Activated effector memory CD4-positive, alpha-beta T cell treated with Interleukin-2 at 50 U/mL for 16 hours (primary cell): Measurements from ENCODE around the gene MNAT1.
A peak's percentile ranks its signal among the peaks of the same experiment; 100 is the strongest.

Source experiments
- DNase-seq: peaks from one replicate; pipeline ENCODE4 v3.0.0-alpha.2; 2020

Gene MNAT1

DNA sequence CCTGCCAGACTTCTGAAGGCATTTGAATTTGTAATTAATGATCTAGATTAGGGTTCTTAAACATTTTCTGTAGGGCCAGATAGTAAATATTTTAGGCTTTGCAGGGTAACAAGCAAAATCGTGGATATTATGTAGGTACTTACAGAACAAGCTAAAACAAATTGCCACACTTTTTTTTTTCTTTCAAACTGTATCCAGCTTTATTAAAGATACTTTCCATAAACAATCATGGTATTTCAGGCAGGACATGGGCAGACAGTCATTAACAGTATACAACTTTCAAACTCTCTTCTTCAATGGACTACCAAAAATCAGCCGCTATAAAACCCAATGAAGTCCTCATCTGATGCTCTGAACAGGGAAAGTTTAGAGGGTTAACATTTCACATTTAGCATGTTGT is 236.7 kb downstream of the MNAT1 start:
- no peak for DNase-seq

DNA sequence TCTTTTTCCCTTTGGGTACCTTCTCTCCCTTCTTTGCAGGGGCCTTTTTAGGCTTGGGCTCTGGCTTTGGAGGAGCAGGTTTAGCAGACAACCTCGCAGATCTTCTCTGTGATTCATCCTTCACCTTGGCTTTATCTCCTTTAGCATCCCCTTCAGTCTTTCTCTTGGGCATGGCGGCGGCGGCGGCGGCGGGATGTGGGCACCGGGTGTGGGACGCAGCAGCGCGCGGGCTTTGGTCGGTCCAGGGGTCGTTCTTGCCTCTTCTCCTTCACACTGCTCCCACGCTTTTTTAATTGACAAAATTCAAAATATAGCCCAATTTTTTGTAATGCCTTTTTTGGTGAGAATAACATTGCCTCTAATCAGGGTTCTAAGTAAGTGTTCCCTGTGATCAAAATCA is 237.7 kb downstream of the MNAT1 start:
- no peak for DNase-seq

DNA sequence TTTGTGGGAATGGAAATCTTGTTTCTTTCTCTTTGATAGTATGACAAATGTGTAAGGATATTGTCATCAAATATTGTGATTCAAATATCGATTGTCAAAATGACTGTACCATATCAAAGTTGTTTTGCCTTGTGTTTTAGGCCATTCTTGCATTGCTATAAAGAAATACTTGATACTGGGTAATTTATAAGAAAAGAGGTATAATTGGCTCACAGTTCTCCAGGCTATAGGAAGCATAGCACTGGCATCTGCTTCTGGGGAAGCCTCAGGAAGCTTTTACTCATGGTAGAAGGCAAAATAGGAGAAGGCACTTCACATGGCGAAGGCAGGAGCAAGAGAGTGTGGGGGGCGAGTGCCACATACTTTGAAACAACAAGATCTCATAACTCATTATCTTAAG is 238.5 kb downstream of the MNAT1 start:
- DNase-seq = no peak

DNA sequence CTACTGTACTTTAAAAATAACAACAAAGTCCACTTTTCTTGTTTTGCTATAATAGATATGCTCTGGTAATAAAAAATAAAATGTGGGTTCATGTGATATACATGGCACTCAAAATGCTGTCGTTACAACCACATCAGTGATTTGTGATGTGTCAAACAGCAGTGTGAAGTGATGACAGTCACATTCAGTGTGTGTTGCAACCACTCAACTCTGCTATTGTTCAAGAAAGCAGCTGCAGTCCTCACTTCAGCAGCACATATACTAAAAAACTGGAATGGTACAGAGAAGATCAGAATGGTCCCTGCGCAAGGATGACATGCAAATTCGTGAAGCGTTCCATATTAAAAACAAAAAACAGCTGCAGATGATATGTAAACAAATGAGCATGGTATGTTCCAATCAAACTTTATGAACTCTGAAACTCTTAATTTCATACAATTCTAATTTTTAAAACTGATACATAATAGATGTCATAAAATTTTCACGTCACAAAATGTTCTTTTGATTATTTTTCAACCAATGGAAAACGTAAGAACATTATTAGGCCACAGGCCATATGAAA is 239.6 kb downstream of the MNAT1 start:
- no peak for DNase-seq

DNA sequence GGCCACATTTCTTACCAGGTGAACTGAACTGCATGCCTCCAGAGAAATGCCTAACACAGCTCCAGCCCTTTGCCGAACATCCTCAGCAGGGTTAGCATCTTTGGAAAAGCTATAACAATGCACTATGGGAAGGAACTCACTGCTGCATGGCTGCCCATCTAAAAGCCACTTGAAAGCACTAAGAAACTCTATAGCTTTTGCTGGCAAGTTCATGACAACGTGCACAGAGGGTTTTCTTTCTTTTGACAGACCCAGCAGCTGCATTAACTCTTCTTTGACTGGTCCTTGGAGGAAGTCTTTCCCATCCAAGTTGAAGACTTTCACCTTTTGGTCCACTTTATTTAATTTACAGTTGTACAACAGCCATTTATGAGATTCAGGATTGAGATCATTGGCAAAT is 241.0 kb downstream of the MNAT1 start:
- DNase-seq = no peak

DNA sequence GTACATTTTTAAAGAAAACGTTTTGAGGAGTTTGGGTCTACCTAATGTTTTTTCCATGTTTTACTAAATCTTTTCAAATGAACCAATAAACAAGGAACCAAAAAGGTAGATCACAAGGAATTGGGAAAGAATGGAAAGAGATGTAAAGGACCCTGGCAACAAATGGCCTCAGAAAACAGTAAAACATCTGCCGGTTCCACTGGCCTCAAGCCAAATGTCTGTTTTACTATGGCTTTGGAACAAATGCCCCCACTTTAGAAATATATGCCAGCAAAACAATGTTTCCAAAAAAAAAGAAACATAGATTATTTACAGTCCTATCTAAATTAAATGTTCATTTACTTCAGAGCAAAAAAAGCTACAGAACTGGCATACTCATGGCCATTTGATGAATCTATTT is 243.3 kb downstream of the MNAT1 start:
- no peak for DNase-seq

DNA sequence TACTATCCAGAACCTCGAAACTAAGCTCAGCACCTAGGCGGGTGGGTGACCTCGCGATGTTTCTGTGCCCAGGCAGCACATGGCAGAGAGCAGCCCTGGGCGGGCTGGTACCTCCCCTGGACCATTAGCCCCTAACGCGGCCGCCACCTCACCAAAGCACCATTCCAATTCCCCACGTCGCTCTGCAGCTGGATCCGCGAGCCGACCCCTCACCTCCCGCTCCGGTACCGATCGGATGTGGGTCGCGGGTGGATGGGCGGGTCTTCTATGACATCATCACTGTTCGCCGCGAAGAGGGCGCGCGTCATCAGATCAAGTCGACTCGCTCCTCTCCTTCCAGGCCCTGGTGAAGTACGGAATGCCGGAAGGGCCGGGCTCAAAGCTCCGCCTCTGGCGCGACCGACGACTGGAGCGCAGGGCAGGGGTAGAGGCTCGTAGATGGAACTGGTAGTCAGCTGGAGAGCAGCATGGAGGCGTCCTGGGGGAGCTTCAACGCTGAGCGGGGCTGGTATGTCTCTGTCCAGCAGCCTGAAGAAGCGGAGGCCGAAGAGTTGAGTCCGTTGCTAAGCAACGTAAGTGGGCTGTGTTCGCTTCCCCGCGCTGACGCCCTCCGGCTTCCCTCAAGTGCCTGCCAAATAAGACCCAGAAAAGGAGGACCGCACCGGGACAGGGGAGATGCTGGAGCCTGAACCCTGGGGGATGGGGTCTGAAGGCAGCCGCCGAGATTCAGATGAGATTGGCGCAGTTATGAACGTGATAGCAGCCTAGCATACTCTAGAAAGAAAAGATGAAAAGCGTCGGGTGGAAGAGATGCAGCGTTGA is 246.5 kb downstream of the MNAT1 start, which contains the start of the genes SLC38A6 and TRMT5:
Gene SLC38A6 (plus strand): TSS at position 435 of the 822 bp plus-strand sequence. CDS start 33 bp downstream, at position 468.
Gene TRMT5 (minus strand): TSS at position 269 of the 822 bp plus-strand sequence. CDS start 106 bp downstream, at position 163.
- peak; percentile 84 for DNase-seq

DNA sequence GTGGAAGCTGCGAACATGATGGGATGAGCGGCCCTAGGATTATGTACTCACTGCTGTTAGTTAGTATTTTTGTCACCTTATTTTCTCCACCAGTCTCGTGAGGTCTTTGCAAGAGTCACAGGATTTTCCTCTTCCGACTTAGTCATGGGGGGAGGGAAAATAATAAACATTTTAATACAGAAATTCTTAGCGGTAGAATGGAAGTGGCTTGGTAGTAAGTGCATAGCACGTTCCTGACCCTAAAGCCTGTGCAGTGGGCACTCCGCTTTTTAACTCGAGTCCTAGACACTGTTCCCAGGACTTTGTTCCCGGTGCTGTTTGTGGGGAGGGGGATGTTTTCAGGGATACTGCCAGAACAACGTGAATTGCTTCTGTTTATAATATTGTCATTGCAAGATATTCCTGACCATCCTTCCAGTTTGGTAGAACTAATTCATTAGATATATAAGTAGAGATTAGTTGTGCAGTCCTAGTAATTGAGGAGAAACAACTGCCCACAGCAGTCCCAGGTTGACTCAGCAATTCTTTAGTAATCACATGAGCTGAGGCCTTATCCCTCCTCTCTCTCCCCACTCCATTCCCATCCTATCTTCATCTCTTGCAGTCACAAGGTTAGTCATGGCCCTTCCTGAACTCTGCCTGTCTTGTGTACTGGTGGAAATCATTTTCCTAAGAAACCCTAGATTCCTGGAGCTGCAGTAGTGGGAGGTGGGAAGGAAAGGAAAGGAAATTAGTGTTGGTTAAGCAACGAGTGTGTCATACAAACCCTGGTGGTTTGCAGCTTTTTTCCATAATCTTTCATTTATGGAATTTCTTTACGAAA is 247.3 kb downstream of the MNAT1 start:
- DNase-seq = no peak

DNA sequence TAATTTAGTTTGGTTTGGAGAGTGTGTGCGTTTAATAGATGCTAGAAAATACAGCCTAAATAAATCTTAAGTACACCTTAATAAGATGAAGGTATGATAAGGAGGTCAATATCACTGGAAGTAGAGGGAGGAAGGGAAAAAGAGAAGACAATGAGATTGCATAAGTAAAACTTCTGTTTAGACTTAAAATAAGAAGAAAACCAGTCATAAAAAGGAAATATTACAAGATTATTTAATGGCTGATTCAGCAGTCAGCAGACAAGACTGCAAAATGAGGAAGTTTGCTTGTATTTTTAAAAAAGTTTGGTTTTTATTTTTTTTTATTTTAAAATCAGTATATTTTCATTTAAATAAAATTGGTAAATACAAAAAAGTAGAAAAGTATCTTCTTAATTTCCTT is 249.6 kb downstream of the MNAT1 start:
- DNase-seq = no peak

DNA sequence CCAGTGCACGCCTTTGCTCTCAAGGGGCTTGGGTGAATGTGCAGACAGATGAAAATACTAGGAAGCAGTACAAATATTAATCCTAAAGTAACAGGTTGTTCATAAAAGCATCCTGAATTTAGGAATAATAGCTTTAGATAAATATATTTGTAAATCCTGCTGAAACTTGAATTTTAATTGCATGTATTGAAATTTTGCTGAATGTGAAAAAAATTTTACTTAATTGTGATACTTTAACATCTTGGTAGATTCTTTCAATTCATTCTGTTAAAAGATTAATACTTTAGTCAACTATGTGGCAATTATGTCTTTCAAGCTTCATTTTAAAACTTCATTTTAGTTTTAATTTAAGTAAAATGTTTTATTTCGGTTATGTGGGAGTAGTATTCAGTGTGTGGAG is 251.9 kb downstream of the MNAT1 start:
- no peak for DNase-seq

DNA sequence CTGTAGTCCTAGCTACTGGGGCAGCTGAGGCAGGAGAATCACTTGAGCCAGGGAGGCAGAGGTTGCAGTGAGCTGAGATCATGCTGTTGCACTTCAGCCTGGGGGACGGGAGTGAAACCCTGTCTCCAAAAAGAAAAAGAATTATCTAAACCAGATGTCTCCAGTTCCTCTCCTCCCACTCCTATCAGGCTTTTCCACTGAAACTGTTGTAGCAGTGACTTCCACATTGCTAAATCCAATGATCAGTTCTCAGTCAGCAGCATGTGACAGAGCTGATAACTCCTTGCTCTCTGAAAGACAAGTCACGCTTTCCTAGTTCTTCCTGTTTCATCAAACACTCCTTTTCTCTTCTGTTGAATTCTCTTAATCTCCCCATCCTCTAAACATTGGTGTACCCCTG is 255.0 kb downstream of the MNAT1 start:
- no peak for DNase-seq

DNA sequence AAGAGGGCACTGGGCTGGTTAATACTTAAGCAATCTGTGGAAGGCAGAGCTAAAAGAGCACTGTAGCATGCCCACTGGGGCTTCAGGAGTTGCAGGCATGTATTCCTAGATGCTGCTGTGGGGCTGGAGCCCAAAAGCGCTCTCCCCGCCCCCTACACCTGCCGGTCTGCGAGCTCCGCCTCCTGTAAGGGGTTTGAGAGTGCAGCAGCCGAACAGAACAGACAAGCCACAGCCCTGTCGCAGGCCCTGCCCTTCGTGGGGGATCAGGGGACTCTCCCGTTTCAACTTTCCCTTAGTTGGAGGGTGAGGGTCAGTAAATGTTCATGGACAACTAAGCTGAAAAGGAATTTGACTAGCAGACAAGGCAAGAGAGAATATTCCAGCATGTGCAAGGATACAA is 264.1 kb downstream of the MNAT1 start:
- no peak for DNase-seq

DNA sequence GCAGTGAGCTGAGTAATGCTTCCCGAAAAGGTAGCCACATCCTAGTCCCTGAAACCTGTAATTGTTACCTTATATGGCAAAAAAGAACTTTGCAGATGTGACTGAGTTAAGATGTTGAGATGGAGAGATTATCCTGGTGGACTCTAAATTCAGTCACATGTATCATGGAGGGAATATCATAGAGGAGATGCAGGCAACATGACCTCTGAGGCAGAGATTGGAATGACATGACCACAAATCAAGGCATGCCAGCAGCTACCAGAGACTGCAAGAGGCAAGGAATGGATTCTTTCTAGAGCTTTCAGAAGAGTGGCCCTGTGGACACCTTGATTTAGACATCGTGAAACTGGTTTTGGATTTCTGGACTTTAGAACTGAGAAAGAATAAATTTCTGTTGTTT is 265.0 kb downstream of the MNAT1 start:
- no peak for DNase-seq

DNA sequence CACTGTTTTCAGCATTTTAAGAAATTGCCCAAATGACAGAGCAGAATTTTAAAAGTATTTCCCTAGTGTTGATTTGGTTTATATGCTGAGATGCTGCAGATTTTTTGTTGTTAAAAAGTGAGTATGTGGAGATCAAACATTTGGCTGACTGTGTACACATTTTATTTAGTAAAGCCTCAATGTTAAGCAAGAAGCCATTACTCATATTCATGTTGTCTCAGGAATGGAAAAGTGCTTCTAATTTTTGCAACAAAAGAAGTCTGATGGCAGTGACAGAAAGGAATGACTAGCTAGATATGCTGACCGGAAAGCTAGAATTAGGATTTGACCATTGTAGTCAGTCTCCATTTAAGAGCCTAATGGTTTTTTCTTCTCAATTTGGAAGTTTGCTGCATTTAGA is 269.0 kb downstream of the MNAT1 start:
- no peak for DNase-seq

DNA sequence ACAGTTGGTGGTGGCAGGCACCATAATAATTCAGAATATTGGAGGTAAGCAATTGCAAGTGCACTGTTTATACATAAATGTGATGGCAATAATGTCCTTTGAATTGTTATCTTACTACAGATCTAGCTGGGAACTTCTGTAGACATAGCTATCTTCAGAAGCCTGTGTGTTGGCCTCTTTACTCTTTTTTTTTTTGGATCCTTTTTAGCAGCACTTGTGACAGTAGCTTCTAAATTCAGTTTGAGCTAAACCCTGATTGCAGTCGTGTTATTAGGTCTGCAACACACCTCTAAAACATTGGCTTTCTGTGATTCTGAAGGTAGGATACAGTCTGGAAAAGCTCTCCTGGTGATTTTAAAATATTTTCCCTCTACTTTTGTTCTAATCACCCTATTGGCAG is 285.0 kb downstream of the MNAT1 start:
- DNase-seq = no peak
